H1 (cell line): ENCODE data around the gene TSKS. TPM values are rescaled to one million over a fixed set of nuclear protein-coding genes. Genes with fewer than 3 reads are reported as not detected.

Source experiments
- CTCF ChIA-PET: fragments of 300-600 bp; sonication (Branson Sonifier 250); formaldehyde crosslinking; loops from one replicate; lab custom pipeline; 2021; ENCODE audit not compliant: partially characterized antibody; lab: Charles Lee
- POLR2A ChIA-PET: fragments of 300-600 bp; sonication (Branson Sonifier 250); formaldehyde crosslinking; loops from one replicate; lab custom pipeline; 2021; ENCODE audit warnings: inconsistent platforms; ENCODE audit not compliant: partially characterized antibody; lab: Charles Lee
- DNase-seq, 2 experiments: peaks; one replicate each; pipeline versions ENCODE4 v3.0.0 to v3.0.0-alpha.2; 2010 to 2022; ENCODE audit warnings: low spot score in 2 of 2, low read depth in 1 of 2, mixed read lengths in 1 of 2
- FAIRE-seq: peaks from 2 replicates; lab custom pipeline; 2011; peaks lifted over from hg19 to GRCh38; lab: Jason Lieb, UNC
- H2AFZ ChIP-seq: 2 replicates; pipeline ENCODE4 v1.8.1; 2012; ENCODE audit warnings: low read length, inconsistent platforms
- H2AK5ac ChIP-seq: 2 replicates; pipeline ENCODE4 v1.6.1; 2013; ENCODE audit warnings: low read depth, low read length
- H2BK120ac ChIP-seq: replicated peaks from 2 replicates; pipeline ENCODE3; 2013; ENCODE audit warnings: low read depth, low read length, inconsistent platforms
- H2BK12ac ChIP-seq: 2 replicates; pipeline ENCODE4 v1.6.1; 2013; ENCODE audit warnings: low read depth, low read length
- H2BK15ac ChIP-seq: 2 replicates; pipeline ENCODE4 v1.6.1; 2013; ENCODE audit warnings: low read length
- H2BK20ac ChIP-seq: 2 replicates; pipeline ENCODE4 v1.6.1; 2013; ENCODE audit warnings: low read length
- H2BK5ac ChIP-seq: 2 replicates; pipeline ENCODE4 v1.6.1; 2013; ENCODE audit warnings: low read depth, low read length
- H3K14ac ChIP-seq: 2 replicates; pipeline ENCODE4 v1.6.1; 2013; ENCODE audit warnings: inconsistent platforms; ENCODE audit not compliant: insufficient read length
- H3K18ac ChIP-seq: 2 replicates; pipeline ENCODE4 v1.6.1; 2013; ENCODE audit warnings: low read length; ENCODE audit errors: extremely low read depth
- H3K23ac ChIP-seq: 2 replicates; pipeline ENCODE4 v1.6.1; 2013; ENCODE audit warnings: inconsistent platforms; ENCODE audit not compliant: insufficient read length
- H3K23me2 ChIP-seq: 2 replicates; pipeline ENCODE4 v1.6.1; 2013; ENCODE audit warnings: low read depth, low read length
- H3K27ac ChIP-seq: 2 replicates; pipeline ENCODE4 v1.6.1; 2011; ENCODE audit warnings: low read depth, low read length, inconsistent platforms
- H3K27me3 ChIP-seq, 4 experiments: replicated peaks in 1 of 4; 1 replicate in 1 of 4; 2 replicates in 3 of 4; pipeline versions ENCODE4 v1.6.1 to v1.8.1; 2011 to 2013; ENCODE audit warnings: low read length in 3 of 4, mild to moderate bottlenecking in 3 of 4, inconsistent platforms in 2 of 4, mixed read lengths in 2 of 4, moderate library complexity in 1 of 4; ENCODE audit not compliant: control insufficient read depth in 3 of 4, insufficient read depth in 3 of 4; ENCODE audit errors: extremely low read depth in 1 of 4
- H3K36me3 ChIP-seq, 4 experiments: 2 replicates each; pipeline versions ENCODE4 v1.6.1 to v1.8.1; 2011 to 2013; ENCODE audit warnings: mild to moderate bottlenecking in 4 of 4, low read length in 3 of 4, moderate library complexity in 2 of 4, control low read depth in 1 of 4, inconsistent platforms in 1 of 4; ENCODE audit not compliant: insufficient read depth in 4 of 4, control insufficient read depth in 2 of 4
- H3K4ac ChIP-seq: replicated peaks from 2 replicates; pipeline ENCODE3; 2013; ENCODE audit warnings: low read length, low read depth, mixed read lengths, inconsistent platforms; ENCODE audit not compliant: insufficient read length
- H3K4me1 ChIP-seq, 4 experiments: replicated peaks in 1 of 4; 1 replicate in 1 of 4; 2 replicates in 3 of 4; pipeline versions ENCODE4 v1.6.1 to v1.8.1; 2011 to 2013; ENCODE audit warnings: low read length in 3 of 4, inconsistent platforms in 2 of 4, mixed read lengths in 1 of 4; ENCODE audit not compliant: insufficient read depth in 4 of 4, control insufficient read depth in 3 of 4
- H3K4me2 ChIP-seq, 2 experiments: 2 replicates each; pipeline versions ENCODE4 v1.6.1 to v1.8.1; 2011 to 2013; ENCODE audit warnings: low read depth in 2 of 2, low read length in 2 of 2, control low read depth in 1 of 2, inconsistent platforms in 1 of 2, mild to moderate bottlenecking in 1 of 2; ENCODE audit not compliant: insufficient read depth in 1 of 2
- H3K4me3 ChIP-seq, 4 experiments: fragments of 200-600, 300-600 bp in 1 of 4; sonication (generic), shearing (Covaris generic), sonication (Bioruptor Twin) in 1 of 4; 2 replicates each; pipeline versions ENCODE4 v1.5.1 to v1.8.1; 2011 to 2016; ENCODE audit warnings: low read length in 4 of 4, low read depth in 3 of 4, control low read depth in 2 of 4, inconsistent platforms in 2 of 4, mild to moderate bottlenecking in 2 of 4, mixed read lengths in 1 of 4, moderate library complexity in 1 of 4; ENCODE audit not compliant: insufficient read depth in 2 of 4; ENCODE audit errors: extremely low read depth in 1 of 4
- H3K56ac ChIP-seq: replicated peaks from 2 replicates; pipeline ENCODE3; 2013; ENCODE audit warnings: low read depth, mild to moderate bottlenecking, mixed read lengths, low read length, inconsistent platforms; ENCODE audit not compliant: insufficient read length
- H3K79me1 ChIP-seq: 2 replicates; pipeline ENCODE4 v1.6.1; 2013; ENCODE audit warnings: low read depth, low read length, control low read depth
- H3K79me2 ChIP-seq, 2 experiments: 2 replicates each; pipeline versions ENCODE4 v1.6.1 to v1.8.1; 2012 to 2013; ENCODE audit warnings: low read length in 2 of 2, mild to moderate bottlenecking in 2 of 2, inconsistent platforms in 1 of 2; ENCODE audit not compliant: insufficient read depth in 2 of 2, control insufficient read depth in 1 of 2
- H3K9ac ChIP-seq, 4 experiments: replicated peaks in 1 of 4; 1 replicate in 1 of 4; 2 replicates in 3 of 4; pipeline versions ENCODE4 v1.6.1 to v1.8.1; 2011 to 2013; ENCODE audit warnings: low read depth in 3 of 4, low read length in 3 of 4, control low read depth in 2 of 4, mild to moderate bottlenecking in 2 of 4, moderate library complexity in 2 of 4, inconsistent platforms in 1 of 4; ENCODE audit errors: extremely low read depth in 1 of 4
- H3K9me3 ChIP-seq, 2 experiments: 2 replicates each; pipeline versions ENCODE4 v1.6.1 to v1.8.1; 2012 to 2013; ENCODE audit warnings: mild to moderate bottlenecking in 2 of 2, moderate library complexity in 2 of 2, control low read depth in 1 of 2, inconsistent platforms in 1 of 2, low read depth in 1 of 2, low read length in 1 of 2, mixed read lengths in 1 of 2; ENCODE audit not compliant: insufficient read depth in 2 of 2
- H4K20me1 ChIP-seq, 2 experiments: replicated peaks in 1 of 2; 2 replicates each; pipeline versions ENCODE3 to v1.8.1; 2011 to 2013; ENCODE audit warnings: inconsistent platforms in 2 of 2, low read length in 2 of 2, mild to moderate bottlenecking in 1 of 2; ENCODE audit not compliant: insufficient read depth in 2 of 2, control insufficient read depth in 1 of 2
- H4K5ac ChIP-seq: 2 replicates; pipeline ENCODE4 v1.6.1; 2013; ENCODE audit warnings: low read length, low read depth, mixed read lengths, inconsistent platforms; ENCODE audit not compliant: insufficient read length
- H4K8ac ChIP-seq: 2 replicates; pipeline ENCODE4 v1.8.0; 2013; ENCODE audit warnings: mild to moderate bottlenecking, moderate library complexity, low read length, inconsistent platforms; ENCODE audit not compliant: insufficient read depth; ENCODE audit errors: extremely low read depth
- H4K91ac ChIP-seq: replicated peaks from 2 replicates; pipeline ENCODE3; 2013; ENCODE audit warnings: low read length, mixed read lengths, inconsistent platforms; ENCODE audit not compliant: insufficient read length
- CREB1 ChIP-seq: IDR thresholded peaks from 2 replicates; pipeline ENCODE4 v1.6.1; 2012; ENCODE audit warnings: inconsistent platforms
- FOSL1 ChIP-seq: IDR thresholded peaks from 2 replicates; pipeline ENCODE4 v1.6.1; 2011; ENCODE audit warnings: mild to moderate bottlenecking, low read depth, low read length, moderate library complexity; ENCODE audit not compliant: insufficient read depth
- GTF2F1 ChIP-seq: IDR thresholded peaks from 2 replicates; pipeline ENCODE4 v1.6.1; 2012; ENCODE audit warnings: low read depth, low read length, improper control_type of control experiment, borderline replicate concordance
- HDAC2 ChIP-seq, 2 experiments: fragments of 300-600 bp in 1 of 2; sonication (generic) in 1 of 2; IDR thresholded peaks; 2 replicates each; pipeline ENCODE4 v1.6.1; 2011 to 2012; ENCODE audit warnings: low read depth in 2 of 2, low read length in 2 of 2, mild to moderate bottlenecking in 2 of 2, moderate library complexity in 2 of 2, borderline replicate concordance in 1 of 2, inconsistent platforms in 1 of 2
- KDM4A ChIP-seq: IDR thresholded peaks from one replicate; pipeline ENCODE4 v1.7.1; 2012; ENCODE audit warnings: low read depth, mild to moderate bottlenecking, moderate library complexity, low read length, inconsistent platforms; ENCODE audit not compliant: severe bottlenecking
- NRF1 ChIP-seq: IDR thresholded peaks from 2 replicates; pipeline ENCODE4 v1.6.1; 2011; ENCODE audit warnings: mild to moderate bottlenecking, low read depth, low read length, improper control_type of control experiment
- POLR2AphosphoS5 ChIP-seq: IDR thresholded peaks from 2 replicates; pipeline ENCODE4 v1.6.1; 2011; ENCODE audit warnings: low read depth, low read length
- SIN3A ChIP-seq, 2 experiments: IDR thresholded peaks in 1 of 2; conservative IDR thresholded peaks in 1 of 2; 2 replicates each; pipeline ENCODE4 v1.6.1; 2011 to 2012; ENCODE audit warnings: low read length in 2 of 2, improper control_type of control experiment in 1 of 2, low read depth in 1 of 2, mild to moderate bottlenecking in 1 of 2
- SIX5 ChIP-seq: IDR thresholded peaks from 2 replicates; pipeline ENCODE4 v1.6.1; 2011; ENCODE audit warnings: mild to moderate bottlenecking, low read depth, low read length
- SP2 ChIP-seq: IDR thresholded peaks from 2 replicates; pipeline ENCODE4 v1.6.1; 2012; ENCODE audit warnings: mild to moderate bottlenecking, low read length, inconsistent platforms
- SP4 ChIP-seq: IDR thresholded peaks from 2 replicates; pipeline ENCODE4 v1.6.1; 2012; ENCODE audit warnings: low read length, inconsistent platforms
- SRF ChIP-seq: IDR thresholded peaks from 2 replicates; pipeline ENCODE4 v1.6.1; 2011; ENCODE audit warnings: mild to moderate bottlenecking, low read depth, low read length, moderate library complexity
- TAF7 ChIP-seq: optimal IDR thresholded peaks from 2 replicates; pipeline ENCODE3; 2011; ENCODE audit warnings: low read depth, mild to moderate bottlenecking, inconsistent platforms, low read length, moderate library complexity, borderline replicate concordance
- WGBS, 2 experiments: shearing (Covaris generic) in 1 of 2; methylation state at CpG; one replicate each; pipeline versions ENCODE4 v1.1.6 to v1.1.7; 2013 to 2015; ENCODE audit warnings: low lambda C conversion rate in 2 of 2, mixed read lengths in 2 of 2, inconsistent platforms in 1 of 2, low coverage in 1 of 2, missing lambda C conversion rate in 1 of 2; ENCODE audit not compliant: insufficient replicate concordance in 2 of 2, insufficient coverage in 1 of 2, insufficient read length in 1 of 2; ENCODE audit errors: extremely low coverage in 1 of 2, missing lambda C conversion rate in 1 of 2; 5-methylcytosine and 5-hydroxymethylcytosine counted together
- polyA plus RNA-seq, 7 experiments: library from polyadenylated mRNA; depleted of rRNA in 3 of 7; stranded (reverse) in 5 of 7; unstranded in 2 of 7; fragments of >200 nt in 5 of 7; fragments of 200-250 nt in 2 of 7; gene quantifications; 1 replicate in 5 of 7; 2 replicates in 1 of 7; 4 replicates in 1 of 7; pipeline versions ENCODE4 v1.2.1 to v1.2.3, GENCODE V29; 2011 to 2013; ENCODE audit warnings: missing spikeins in 2 of 7, mixed read lengths in 2 of 7
- total RNA-seq: library from RNA; stranded (reverse); fragmentation: NEBNext Ultra II Directional; extraction: Animal tissue kit (Norgen Biotek cat#: 25700); gene quantifications from 2 replicates; pipeline ENCODE4 v1.2.1, GENCODE V29; 2021
- TF ChIP-seq, protein P1 (sequence below): IDR thresholded peaks from 2 replicates; pipeline ENCODE4 v1.6.1; 2011; ENCODE audit warnings: low read depth, mild to moderate bottlenecking, low read length; ENCODE audit not compliant: insufficient read depth

Gene TSKS
- total and polyA plus RNA-seq, 2 of the 8 experiments (the other 6 are each of a cell fraction or from before 2014, with no cell fraction given), result 0.21 TPM; not detected in 1

DNA sequence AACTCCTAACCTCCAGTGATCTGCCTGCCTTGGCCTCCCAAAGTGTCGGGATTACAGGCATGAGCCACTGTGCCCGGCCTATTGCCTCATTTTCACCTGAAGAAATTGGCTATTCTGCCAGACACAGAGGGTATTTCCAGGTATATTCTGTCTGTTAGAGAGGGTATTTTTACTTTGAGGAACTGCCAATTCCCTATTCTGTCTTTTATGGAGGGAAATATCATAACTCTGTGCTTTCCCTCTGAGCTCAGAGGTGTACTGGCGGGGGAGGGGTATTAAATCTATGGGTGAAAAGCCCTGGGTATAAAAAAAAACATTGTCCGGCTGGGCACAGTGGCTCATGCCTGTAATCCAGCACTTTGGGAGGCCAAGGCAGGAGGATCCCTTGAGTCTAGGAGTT is 24.8 kb downstream of the TSKS start:
- ChIA-PET POLR2A (interaction anchor here (0.9 to 1.1 kb wide), 2 partner anchors 10 to 21 kb away, joined by 4 read pairs; no protein-coding TSS in a partner anchor), CTCF (interaction anchor here (0.7 kb wide), 2 partner anchors 21 to 155 kb away, joined by 3 read pairs; no protein-coding TSS in a partner anchor)
- H3K56ac ChIP-seq, result no peak overlapping the region
- no peak overlapping the region for H2BK20ac ChIP-seq
- H3K4me1 ChIP-seq, result no peaks in the 10 kb centered on the region; a peak in 1 of 7 replicates
- 87% methylated on average over 4 of the region's 4 CpGs; no CpG with 5 or more reads in 1 of the 2 experiments for WGBS, 2 experiments
- no peak overlapping the region for H2BK12ac ChIP-seq
- H3K79me2 ChIP-seq, result no peaks in the 10 kb centered on the region
- no peak overlapping the region for H3K9ac ChIP-seq
- H4K5ac ChIP-seq, result no peak overlapping the region
- no peaks in the 10 kb centered on the region for H3K23me2 ChIP-seq
- no peaks in the 10 kb centered on the region for H3K9me3 ChIP-seq
- no peak overlapping the region for H3K23ac ChIP-seq
- H3K18ac ChIP-seq, result no peak overlapping the region
- no peaks in the 10 kb centered on the region for H3K36me3 ChIP-seq
- no peaks in the 10 kb centered on the region for H3K79me1 ChIP-seq
- FAIRE-seq (no peak), DNase-seq (no peak)
- H2AK5ac ChIP-seq, result no peak overlapping the region
- no peak overlapping the region for H3K14ac ChIP-seq
- H3K27ac ChIP-seq, result no peak overlapping the region
- H3K4me3 ChIP-seq, result no peak overlapping the region
- H2BK5ac ChIP-seq, result no peak overlapping the region
- no peak overlapping the region for H4K91ac ChIP-seq
- no peak overlapping the region for H4K8ac ChIP-seq
- no peak overlapping the region for H2BK15ac ChIP-seq
- H4K20me1 ChIP-seq, result no peaks in the 10 kb centered on the region
- no peak overlapping the region for H3K4ac ChIP-seq
- no peaks in the 10 kb centered on the region for H3K27me3 ChIP-seq
- no peak overlapping the region for H3K4me2 ChIP-seq
- no peak overlapping the region for H2AFZ ChIP-seq
- no peak overlapping the region for H2BK120ac ChIP-seq
- TF ChIP-seq, protein P1, sequence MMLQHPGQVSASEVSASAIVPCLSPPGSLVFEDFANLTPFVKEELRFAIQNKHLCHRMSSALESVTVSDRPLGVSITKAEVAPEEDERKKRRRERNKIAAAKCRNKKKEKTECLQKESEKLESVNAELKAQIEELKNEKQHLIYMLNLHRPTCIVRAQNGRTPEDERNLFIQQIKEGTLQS, result no peak
- TF ChIP-seq SRF (no peak), POLR2AphosphoS5 (no peak), KDM4A (no peak), NRF1 (no peak), TAF7 (no peak), SIN3A (conservative IDR thresholded peaks at IDR 0.05 in 1 of 2, IDR thresholded peaks at IDR 0.05 in 1 of 2; ENCODE audit: low read depth in 1 of 2, low read length in 2 of 2) (no peak), SP2 (no peak), GTF2F1 (no peak), HDAC2 (IDR thresholded peaks at IDR 0.05; ENCODE audit: borderline replicate concordance in 1 of 2, low read depth in 2 of 2, low read length in 2 of 2) (no peak), SIX5 (no peak), FOSL1 (no peak), CREB1 (no peak), SP4 (no peak)
